HepG2 (cell line): ENCODE results near the gene IST1. TPM values are rescaled to one million over a fixed set of nuclear protein-coding genes. Genes with fewer than 3 reads are reported as not detected.

Experiments
- CEBPB ChIP-seq: IDR thresholded peaks from 2 replicates; pipeline ENCODE4 v1.6.1; 2011; ENCODE audit warnings: low read depth, low read length, improper control_type of control experiment, borderline replicate concordance
- CHCHD3 ChIP-seq: sonication (generic); formaldehyde crosslinking; IDR thresholded peaks from 2 replicates; pipeline ENCODE4 v1.8.0; 2022; ENCODE audit warnings: mild to moderate bottlenecking, missing genetic modification reagents, moderate library complexity
- CREB1 ChIP-seq, 2 experiments: fragments of 450-650 bp in 1 of 2; IDR thresholded peaks; 2 replicates each; pipeline ENCODE4 v1.6.1; 2016 to 2017; ENCODE audit warnings: control low read depth in 1 of 2, mild to moderate bottlenecking in 1 of 2, missing compliant biosample characterization in 1 of 2, missing genetic modification characterization in 1 of 2
- EEA1 ChIP-seq: sonication (generic); formaldehyde crosslinking; IDR thresholded peaks from 2 replicates; pipeline ENCODE4 v1.5.1; 2020; ENCODE audit warnings: mild to moderate bottlenecking, missing genetic modification reagents, borderline replicate concordance
- HNRNPK ChIP-seq: fragments of 200-400 bp; formaldehyde crosslinking; IDR thresholded peaks from 2 replicates; pipeline ENCODE4 v1.6.1; 2018; ENCODE audit warnings: low read length, low read depth, moderate library complexity, mild to moderate bottlenecking; ENCODE audit not compliant: poor library complexity, severe bottlenecking
- HOXA9 ChIP-seq: sonication (generic); formaldehyde crosslinking; IDR thresholded peaks from 2 replicates; pipeline ENCODE4 v1.8.1; 2022; ENCODE audit warnings: missing genetic modification reagents, mild to moderate bottlenecking, moderate library complexity, borderline replicate concordance
- JUND ChIP-seq: sonication (generic); formaldehyde crosslinking; IDR thresholded peaks from 2 replicates; pipeline ENCODE4 v1.8.0; 2022; ENCODE audit warnings: mild to moderate bottlenecking, missing genetic modification reagents
- MED13 ChIP-seq: sonication (generic); formaldehyde crosslinking; IDR thresholded peaks from 2 replicates; pipeline ENCODE4 v1.5.0; 2020; ENCODE audit warnings: missing genetic modification reagents
- RORA ChIP-seq: sonication (generic); formaldehyde crosslinking; IDR thresholded peaks from 2 replicates; pipeline ENCODE4 v1.5.0; 2020; ENCODE audit warnings: mild to moderate bottlenecking, missing genetic modification reagents, moderate library complexity
- RXRA ChIP-seq: sonication (generic); formaldehyde crosslinking; IDR thresholded peaks from 2 replicates; pipeline ENCODE4 v1.5.1; 2020; ENCODE audit warnings: missing genetic modification reagents
- TBL1XR1 ChIP-seq: fragments of 150-350 bp; IDR thresholded peaks from 2 replicates; pipeline ENCODE4 v1.6.1; 2014; ENCODE audit warnings: borderline replicate concordance, low read length; ENCODE audit not compliant: partially characterized antibody
- TCF7 ChIP-seq: sonication (generic); IDR thresholded peaks from 2 replicates; pipeline ENCODE4 v1.6.1; 2016; ENCODE audit warnings: antibody characterized with exemption, low read depth
- ZFP90 ChIP-seq: sonication (generic); formaldehyde crosslinking; IDR thresholded peaks from 2 replicates; pipeline ENCODE4 v1.8.0; 2022; ENCODE audit warnings: missing genetic modification reagents, mild to moderate bottlenecking, inconsistent platforms, borderline replicate concordance
- ZNF33B ChIP-seq: sonication (generic); formaldehyde crosslinking; IDR thresholded peaks from 2 replicates; pipeline ENCODE4 v1.5.1; 2020; ENCODE audit warnings: mild to moderate bottlenecking, missing genetic modification reagents
- ZNF414 ChIP-seq: sonication (generic); formaldehyde crosslinking; IDR thresholded peaks from 2 replicates; pipeline ENCODE4 v1.5.0; 2020; ENCODE audit warnings: missing genetic modification reagents
- ZNF547 ChIP-seq: sonication (generic); formaldehyde crosslinking; IDR thresholded peaks from 2 replicates; pipeline ENCODE4 v1.5.1; 2020; ENCODE audit warnings: mild to moderate bottlenecking, missing genetic modification reagents
- ZNF781 ChIP-seq: sonication (generic); formaldehyde crosslinking; IDR thresholded peaks from 2 replicates; pipeline ENCODE4 v1.5.1; 2020; ENCODE audit warnings: borderline replicate concordance, mild to moderate bottlenecking, missing genetic modification reagents; ENCODE audit errors: not compliant biosample characterization
- polyA plus RNA-seq, 8 experiments: library from polyadenylated mRNA; depleted of rRNA in 3 of 8; stranded (reverse) in 7 of 8; unstranded in 1 of 8; fragments of >200 nt; fragmentation: Illumina TruSeq in 4 of 8; extraction: Trizol in 4 of 8; gene quantifications; 2 replicates each; pipeline versions ENCODE4 v1.2.1 to v1.2.3, GENCODE V29; 2011 to 2016; ENCODE audit warnings: low read depth in 4 of 8, missing spikeins in 1 of 8, mixed read lengths in 1 of 8; ENCODE audit not compliant: insufficient read depth in 1 of 8
- total RNA-seq, 5 experiments: library from RNA; depleted of rRNA; stranded (reverse); fragments of >200 nt; fragmentation: Illumina TruSeq; extraction: Trizol; gene quantifications; 2 replicates each; pipeline ENCODE4 v1.2.3, GENCODE V29; 2016; ENCODE audit warnings: low read depth in 1 of 5
- TF ChIP-seq, protein P1 (sequence below): sonication (generic); formaldehyde crosslinking; conservative IDR thresholded peaks from 2 replicates; pipeline ENCODE4 v1.5.0; 2020; ENCODE audit warnings: missing genetic modification reagents
- TF ChIP-seq, protein P2 (sequence below), 2 experiments: IDR thresholded peaks; 2 replicates each; pipeline ENCODE4 v1.6.1; 2011 to 2012; ENCODE audit warnings: low read length in 2 of 2, borderline replicate concordance in 1 of 2, low read depth in 1 of 2, mild to moderate bottlenecking in 1 of 2, moderate library complexity in 1 of 2
- TF ChIP-seq, protein P3 (sequence below): sonication (generic); formaldehyde crosslinking; IDR thresholded peaks from 2 replicates; pipeline ENCODE4 v1.4.0; 2020; ENCODE audit warnings: missing genetic modification reagents, borderline replicate concordance

IST1 gene
- total and polyA plus RNA-seq, 2 of the 13 experiments (the other 11 are each of a cell fraction or from before 2014, with no cell fraction given), result 346 to 415 TPM

DNA sequence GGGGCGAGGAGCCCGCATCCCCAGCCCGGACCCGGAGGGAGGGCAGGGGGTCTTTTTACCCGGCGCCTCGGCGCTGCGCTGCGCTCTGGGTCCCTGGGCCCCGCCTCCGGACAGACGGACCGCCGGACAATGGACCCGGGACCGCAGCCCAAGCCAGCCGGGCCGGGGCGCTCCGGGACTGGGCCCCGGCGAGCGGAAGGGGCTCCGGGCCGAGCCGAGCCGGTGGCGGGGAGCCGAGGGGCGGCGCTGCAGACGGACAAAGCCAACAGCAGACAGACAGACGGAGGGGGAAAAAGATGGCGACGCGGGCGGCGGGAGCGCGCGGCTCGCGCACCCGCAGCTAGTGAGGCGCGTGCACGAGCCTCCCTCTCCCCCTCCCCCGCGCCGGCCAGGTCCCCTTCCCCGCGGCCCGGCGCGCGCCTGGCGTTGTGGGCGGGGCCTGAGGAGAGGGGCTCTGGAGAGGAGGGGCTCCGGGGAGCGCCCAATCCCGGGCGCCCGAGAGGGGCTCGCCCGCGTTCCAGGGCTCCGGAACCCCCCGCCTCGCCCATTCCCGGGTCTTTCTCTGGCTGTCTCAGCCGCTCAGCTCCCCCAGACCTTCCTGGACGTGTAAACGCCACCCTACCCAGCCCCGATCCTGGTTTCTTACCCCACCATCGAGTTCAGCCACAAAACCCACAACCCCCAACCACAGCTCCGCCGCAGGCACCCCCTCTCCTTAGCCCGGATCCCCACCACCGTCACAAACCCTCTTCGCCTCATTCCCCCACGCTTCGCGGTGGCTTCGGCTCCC, 11.3 kb upstream of the IST1 start, which contains the start of gene ZNF821 (continued):
- TF ChIP-seq HNRNPK, result peak; percentile 61
- no peak for TF ChIP-seq RXRA (CRISPR knock-in tag)
- no peak for TF ChIP-seq CEBPB
- TF ChIP-seq, protein P1, sequence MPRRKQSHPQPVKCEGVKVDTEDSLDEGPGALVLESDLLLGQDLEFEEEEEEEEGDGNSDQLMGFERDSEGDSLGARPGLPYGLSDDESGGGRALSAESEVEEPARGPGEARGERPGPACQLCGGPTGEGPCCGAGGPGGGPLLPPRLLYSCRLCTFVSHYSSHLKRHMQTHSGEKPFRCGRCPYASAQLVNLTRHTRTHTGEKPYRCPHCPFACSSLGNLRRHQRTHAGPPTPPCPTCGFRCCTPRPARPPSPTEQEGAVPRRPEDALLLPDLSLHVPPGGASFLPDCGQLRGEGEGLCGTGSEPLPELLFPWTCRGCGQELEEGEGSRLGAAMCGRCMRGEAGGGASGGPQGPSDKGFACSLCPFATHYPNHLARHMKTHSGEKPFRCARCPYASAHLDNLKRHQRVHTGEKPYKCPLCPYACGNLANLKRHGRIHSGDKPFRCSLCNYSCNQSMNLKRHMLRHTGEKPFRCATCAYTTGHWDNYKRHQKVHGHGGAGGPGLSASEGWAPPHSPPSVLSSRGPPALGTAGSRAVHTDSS (CRISPR knock-in tag), result no peak
- peak; percentile 52; the same call in 1 of the 2 replicates for TF ChIP-seq CHCHD3 (CRISPR knock-in tag)
- no peak; the same call in 1 of the 2 replicates for TF ChIP-seq JUND (CRISPR knock-in tag)
- TF ChIP-seq ZNF781, result no peak
- TF ChIP-seq CREB1 (IDR thresholded peaks at IDR 0.05), result no peak
- TF ChIP-seq CREB1 (CRISPR knock-in tag; IDR thresholded peaks at IDR 0.05), result no peak
- no peak for TF ChIP-seq TCF7
- TF ChIP-seq HOXA9, result no peak
- TF ChIP-seq MED13 (CRISPR knock-in tag), result no peak
- no peak for TF ChIP-seq TBL1XR1
- no peak; the same call in 1 of the 2 replicates for TF ChIP-seq ZNF547 (CRISPR knock-in tag)
- peak; percentile 63; the same call in 1 of the 2 replicates for TF ChIP-seq EEA1 (CRISPR knock-in tag)
- TF ChIP-seq, protein P2, sequence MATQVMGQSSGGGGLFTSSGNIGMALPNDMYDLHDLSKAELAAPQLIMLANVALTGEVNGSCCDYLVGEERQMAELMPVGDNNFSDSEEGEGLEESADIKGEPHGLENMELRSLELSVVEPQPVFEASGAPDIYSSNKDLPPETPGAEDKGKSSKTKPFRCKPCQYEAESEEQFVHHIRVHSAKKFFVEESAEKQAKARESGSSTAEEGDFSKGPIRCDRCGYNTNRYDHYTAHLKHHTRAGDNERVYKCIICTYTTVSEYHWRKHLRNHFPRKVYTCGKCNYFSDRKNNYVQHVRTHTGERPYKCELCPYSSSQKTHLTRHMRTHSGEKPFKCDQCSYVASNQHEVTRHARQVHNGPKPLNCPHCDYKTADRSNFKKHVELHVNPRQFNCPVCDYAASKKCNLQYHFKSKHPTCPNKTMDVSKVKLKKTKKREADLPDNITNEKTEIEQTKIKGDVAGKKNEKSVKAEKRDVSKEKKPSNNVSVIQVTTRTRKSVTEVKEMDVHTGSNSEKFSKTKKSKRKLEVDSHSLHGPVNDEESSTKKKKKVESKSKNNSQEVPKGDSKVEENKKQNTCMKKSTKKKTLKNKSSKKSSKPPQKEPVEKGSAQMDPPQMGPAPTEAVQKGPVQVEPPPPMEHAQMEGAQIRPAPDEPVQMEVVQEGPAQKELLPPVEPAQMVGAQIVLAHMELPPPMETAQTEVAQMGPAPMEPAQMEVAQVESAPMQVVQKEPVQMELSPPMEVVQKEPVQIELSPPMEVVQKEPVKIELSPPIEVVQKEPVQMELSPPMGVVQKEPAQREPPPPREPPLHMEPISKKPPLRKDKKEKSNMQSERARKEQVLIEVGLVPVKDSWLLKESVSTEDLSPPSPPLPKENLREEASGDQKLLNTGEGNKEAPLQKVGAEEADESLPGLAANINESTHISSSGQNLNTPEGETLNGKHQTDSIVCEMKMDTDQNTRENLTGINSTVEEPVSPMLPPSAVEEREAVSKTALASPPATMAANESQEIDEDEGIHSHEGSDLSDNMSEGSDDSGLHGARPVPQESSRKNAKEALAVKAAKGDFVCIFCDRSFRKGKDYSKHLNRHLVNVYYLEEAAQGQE (IDR thresholded peaks at IDR 0.05; ENCODE audit: borderline replicate concordance in 1 of 2, low read depth in 1 of 2, low read length in 2 of 2), result no peak
- no peak for TF ChIP-seq ZNF414 (CRISPR knock-in tag)
- TF ChIP-seq, protein P3, sequence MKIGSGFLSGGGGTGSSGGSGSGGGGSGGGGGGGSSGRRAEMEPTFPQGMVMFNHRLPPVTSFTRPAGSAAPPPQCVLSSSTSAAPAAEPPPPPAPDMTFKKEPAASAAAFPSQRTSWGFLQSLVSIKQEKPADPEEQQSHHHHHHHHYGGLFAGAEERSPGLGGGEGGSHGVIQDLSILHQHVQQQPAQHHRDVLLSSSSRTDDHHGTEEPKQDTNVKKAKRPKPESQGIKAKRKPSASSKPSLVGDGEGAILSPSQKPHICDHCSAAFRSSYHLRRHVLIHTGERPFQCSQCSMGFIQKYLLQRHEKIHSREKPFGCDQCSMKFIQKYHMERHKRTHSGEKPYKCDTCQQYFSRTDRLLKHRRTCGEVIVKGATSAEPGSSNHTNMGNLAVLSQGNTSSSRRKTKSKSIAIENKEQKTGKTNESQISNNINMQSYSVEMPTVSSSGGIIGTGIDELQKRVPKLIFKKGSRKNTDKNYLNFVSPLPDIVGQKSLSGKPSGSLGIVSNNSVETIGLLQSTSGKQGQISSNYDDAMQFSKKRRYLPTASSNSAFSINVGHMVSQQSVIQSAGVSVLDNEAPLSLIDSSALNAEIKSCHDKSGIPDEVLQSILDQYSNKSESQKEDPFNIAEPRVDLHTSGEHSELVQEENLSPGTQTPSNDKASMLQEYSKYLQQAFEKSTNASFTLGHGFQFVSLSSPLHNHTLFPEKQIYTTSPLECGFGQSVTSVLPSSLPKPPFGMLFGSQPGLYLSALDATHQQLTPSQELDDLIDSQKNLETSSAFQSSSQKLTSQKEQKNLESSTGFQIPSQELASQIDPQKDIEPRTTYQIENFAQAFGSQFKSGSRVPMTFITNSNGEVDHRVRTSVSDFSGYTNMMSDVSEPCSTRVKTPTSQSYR (CRISPR knock-in tag), result 0 out of 2 replicates have a peak, but pooled peaks have one; percentile 48
- TF ChIP-seq ZNF33B (CRISPR knock-in tag), result no peak
- TF ChIP-seq ZFP90 (CRISPR knock-in tag), result no peak
- no peak for TF ChIP-seq RORA (CRISPR knock-in tag)
